ENCODE measurements around the gene SPTLC2.
A peak's percentile ranks its signal among the peaks of the same experiment; 100 is the strongest.

SPTLC2 gene

DNA sequence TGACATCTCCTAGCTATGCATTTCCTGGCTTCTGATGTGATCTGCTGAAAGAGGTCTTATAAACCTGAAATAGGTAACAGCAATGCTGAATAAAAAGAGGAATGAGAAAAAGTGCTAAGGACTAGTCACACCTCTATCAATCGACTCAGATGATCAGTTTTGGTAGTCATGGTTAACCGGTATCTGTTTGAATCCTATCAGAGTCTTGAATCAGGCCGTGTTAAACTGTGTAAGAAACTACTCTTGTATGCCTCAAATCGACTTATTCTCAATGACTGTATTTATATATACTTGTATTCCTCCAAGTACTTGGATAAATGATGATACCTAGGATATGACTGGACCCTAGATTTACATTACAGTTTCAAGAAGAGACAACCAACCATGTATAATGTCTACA is 107.1 kb downstream of the SPTLC2 start:
- no peak for DNase-seq (ENCODE audit: low read depth in 2 of 3, low spot score in 1 of 3)

- no peak for DNase-seq (ENCODE audit: low read depth in 2 of 3, low spot score in 1 of 3)
These were observed 107.6 kb downstream of the SPTLC2 start for GRCh38 chr14:77508876-77509275.

- no peak for DNase-seq (ENCODE audit: low read depth in 2 of 3, low spot score in 1 of 3)
These were observed 108.2 kb downstream of the SPTLC2 start for GRCh38 chr14:77508249-77508648.

GRCh38 chr14:77507762-77508161 is 108.7 kb downstream of the SPTLC2 start:
- no peak for DNase-seq (ENCODE audit: low read depth in 2 of 3, low spot score in 1 of 3)

GRCh38 chr14:77505031-77505430 is 111.4 kb downstream of the SPTLC2 start:
- DNase-seq (ENCODE audit: low read depth in 2 of 3, low spot score in 1 of 3), result no peak

GRCh38 chr14:77503138-77503537 is 113.3 kb downstream of the SPTLC2 start:
- DNase-seq (ENCODE audit: low read depth in 2 of 3, low spot score in 1 of 3), result no peak

- DNase-seq (ENCODE audit: low read depth in 2 of 3, low spot score in 1 of 3), result no peak
These were observed 114.2 kb downstream of the SPTLC2 start for GRCh38 chr14:77502109-77502782.

GRCh38 chr14:77498984-77499527 is 117.4 kb downstream of the SPTLC2 start:
- DNase-seq (ENCODE audit: low read depth in 2 of 3, low spot score in 1 of 3), result no peak

- peak in 2 of 3 donors; percentile 23 to 39 for DNase-seq (ENCODE audit: low read depth in 2 of 3, low spot score in 1 of 3)
These were observed 118.1 kb downstream of the SPTLC2 start, which contains the start of gene ISM2 for GRCh38 chr14:77498120-77498979. ISM2 (minus strand) TSS chr14:77498816; CDS start chr14:77498793, 23 bp downstream.

GRCh38 chr14:77495334-77495733 is 121.1 kb downstream of the SPTLC2 start:
- no peak for DNase-seq (ENCODE audit: low read depth in 2 of 3, low spot score in 1 of 3)

- no peak for DNase-seq (ENCODE audit: low read depth in 2 of 3, low spot score in 1 of 3)
These were observed 125.4 kb downstream of the SPTLC2 start for GRCh38 chr14:77491056-77491455.

DNA sequence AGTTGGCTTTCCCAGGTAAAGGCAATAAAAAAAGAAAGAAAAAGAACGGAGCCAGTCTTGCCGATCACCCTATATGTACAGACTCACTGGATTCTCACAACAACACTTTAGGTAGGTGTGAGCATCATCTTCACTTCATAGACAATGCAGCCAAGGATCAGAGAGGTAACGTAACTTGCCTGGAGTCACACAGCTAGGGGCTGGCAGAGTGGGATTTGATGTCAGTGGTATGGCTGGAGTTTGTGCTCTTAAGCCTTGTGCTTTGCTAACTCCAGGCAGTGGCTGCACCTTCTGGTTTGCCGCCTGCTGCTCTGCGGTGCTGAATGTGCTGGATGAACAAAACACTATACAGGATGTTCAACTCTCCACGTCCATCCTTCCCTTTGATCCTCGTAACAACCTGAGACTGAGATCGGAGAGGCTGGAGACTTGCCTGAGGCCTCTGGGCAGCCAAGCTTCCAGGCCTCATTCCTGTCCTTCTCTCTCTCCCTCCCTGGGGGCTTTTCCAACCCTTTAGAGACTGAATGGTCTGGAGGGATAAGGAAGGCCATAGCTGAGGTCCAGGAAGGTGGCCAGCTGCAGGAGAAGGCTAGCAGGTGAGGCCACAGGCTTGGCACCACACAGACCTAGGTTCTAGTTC is 126.0 kb downstream of the SPTLC2 start:
- no peak for DNase-seq (ENCODE audit: low read depth in 2 of 3, low spot score in 1 of 3)

- DNase-seq (ENCODE audit: low read depth in 2 of 3, low spot score in 1 of 3), result no peak
These were observed 127.4 kb downstream of the SPTLC2 start for GRCh38 chr14:77489041-77489440.

DNA sequence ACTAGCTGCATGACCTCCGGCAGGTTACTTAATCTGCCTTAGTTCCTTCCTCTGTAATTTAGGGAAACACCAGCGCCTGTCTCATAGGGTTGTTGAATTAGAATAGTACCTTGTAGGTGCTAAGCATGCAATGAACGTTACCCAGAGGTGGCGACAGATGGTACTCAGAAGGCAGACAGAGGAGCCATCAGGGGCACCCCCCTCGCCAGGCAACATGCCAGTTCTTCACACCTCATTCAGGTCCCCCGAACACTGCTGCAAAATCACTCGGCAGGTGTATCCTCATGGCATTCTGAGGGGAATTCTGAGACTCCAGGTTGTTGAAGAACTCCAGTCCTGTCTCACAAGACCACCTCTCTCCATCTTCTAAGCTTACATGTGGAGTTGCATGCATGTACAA is 127.9 kb downstream of the SPTLC2 start:
- DNase-seq (ENCODE audit: low read depth in 2 of 3, low spot score in 1 of 3), result no peak

DNA sequence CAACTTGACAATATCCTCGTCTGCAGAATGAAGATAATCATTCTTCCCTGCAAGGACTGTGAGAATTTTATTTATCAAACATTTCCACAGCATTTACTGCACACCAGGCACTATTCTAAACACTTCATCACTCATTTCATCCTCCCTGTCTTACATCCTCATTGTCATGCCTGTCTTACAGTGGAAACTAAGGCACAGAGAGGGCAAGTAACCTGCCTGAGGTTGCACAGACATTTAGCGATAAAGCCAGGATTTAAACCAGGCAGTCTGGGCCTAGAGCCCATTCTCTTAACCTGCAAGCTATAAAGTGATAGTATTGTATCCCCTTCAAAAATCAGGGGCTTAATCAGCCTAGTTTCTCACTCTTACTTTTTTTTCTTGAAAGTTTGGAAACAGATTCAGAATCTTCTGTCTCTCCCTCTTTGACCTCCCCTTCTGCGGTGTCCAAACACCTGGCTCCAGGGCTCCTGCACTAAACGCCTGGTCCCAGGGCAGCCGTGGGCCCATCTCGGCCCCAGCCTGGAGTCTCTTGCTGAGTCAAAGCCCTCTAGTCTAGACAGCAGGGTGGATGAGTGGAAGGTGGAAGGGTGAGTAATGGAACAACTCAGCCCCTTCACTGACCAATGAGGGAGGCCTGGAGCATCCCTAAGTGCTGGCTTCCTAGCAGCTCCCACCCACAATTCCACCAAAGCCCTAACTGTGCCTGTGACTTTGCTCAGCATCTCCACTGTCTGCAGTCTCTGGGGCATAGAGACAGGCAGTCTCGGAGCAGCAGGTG is 130.3 kb downstream of the SPTLC2 start:
- no peak for DNase-seq (ENCODE audit: low read depth in 2 of 3, low spot score in 1 of 3)

GRCh38 chr14:77485256-77485655 is 131.2 kb downstream of the SPTLC2 start:
- no peak for DNase-seq (ENCODE audit: low read depth in 2 of 3, low spot score in 1 of 3)

DNA sequence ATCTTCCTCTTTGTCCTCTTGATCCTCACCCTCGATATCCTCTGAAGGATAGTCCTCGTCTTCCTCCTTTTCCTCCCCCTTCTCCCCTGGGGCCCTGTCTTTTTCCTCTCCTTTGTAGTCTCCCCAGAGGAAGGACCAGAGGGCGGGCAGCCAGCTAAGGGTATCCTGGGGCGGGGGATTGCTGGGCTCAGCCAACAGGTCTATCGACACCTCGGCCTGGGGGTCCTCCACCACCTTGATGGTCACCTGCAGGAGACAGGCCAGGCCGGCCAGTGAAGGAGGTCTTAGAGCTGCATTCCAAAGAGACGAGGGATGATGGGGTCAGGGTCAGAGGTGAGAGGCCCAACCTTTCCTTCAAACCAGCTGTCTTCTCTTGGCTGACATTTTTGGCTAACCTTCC is 134.0 kb downstream of the SPTLC2 start:
- no peak for DNase-seq (ENCODE audit: low read depth in 2 of 3, low spot score in 1 of 3)

DNA sequence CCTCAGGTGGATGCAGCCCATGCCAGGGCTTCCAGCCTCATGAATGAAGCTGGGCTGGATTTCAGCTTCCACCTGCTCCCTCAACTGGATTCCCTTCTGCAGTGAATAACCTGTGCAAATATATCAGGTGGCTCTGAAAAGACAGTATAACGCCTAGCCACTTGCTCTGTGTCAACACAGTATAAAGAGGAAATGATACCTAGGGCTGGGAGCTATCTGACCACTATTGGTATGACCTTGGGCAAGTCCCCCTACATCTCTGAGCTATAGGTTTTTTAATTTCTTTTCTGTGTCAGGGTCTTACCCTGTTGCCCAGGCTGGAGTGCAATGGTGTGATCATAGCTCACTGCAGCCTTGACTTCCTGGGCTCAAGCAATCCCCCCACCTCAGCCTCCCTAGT is 137.6 kb downstream of the SPTLC2 start:
- DNase-seq (ENCODE audit: low read depth in 2 of 3, low spot score in 1 of 3), result no peak

GRCh38 chr14:77478029-77478428 is 138.4 kb downstream of the SPTLC2 start:
- DNase-seq (ENCODE audit: low read depth in 2 of 3, low spot score in 1 of 3), result no peak

DNA sequence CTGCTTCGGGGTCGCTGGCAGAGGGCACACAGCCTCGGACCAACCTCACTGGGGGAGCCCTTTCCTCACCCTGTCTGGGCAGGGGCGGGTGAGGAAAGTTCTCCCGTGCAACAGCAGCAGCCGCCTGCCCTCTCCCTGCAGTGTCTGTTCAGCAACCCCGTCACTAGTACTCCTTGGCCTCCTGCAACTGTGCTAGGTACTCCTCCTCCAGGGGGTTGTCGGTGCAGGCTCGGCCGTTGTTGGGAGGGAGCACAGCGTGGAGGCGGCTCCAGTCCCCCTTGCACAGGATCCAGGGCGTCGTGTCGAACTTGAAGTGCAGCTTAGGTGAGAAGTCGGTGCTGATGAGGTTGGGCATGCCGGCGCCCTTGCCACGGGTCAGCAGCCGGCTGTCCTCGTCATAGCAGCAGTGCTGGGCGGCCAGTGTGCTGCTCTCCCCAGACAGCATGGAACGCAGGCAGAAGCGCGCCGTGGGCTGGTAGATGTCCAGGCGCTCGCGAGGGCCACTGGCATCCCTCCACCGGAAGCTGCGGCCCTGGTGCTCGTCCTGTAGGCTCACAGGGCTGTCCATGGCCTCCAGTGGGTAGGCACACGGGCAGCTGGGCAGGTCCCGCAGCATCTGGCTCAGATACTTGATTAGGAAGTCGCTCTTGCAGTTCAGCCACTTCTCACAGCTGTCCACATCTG is 140.9 kb downstream of the SPTLC2 start:
- DNase-seq (ENCODE audit: low read depth in 2 of 3, low spot score in 1 of 3), result no peak

Data from stimulated activated CD4-positive, alpha-beta T cell treated with anti-CD3 and anti-CD28 coated beads, Interleukin-12 subunit alpha, Interleukin-12 subunit beta, amount 100 ng/mL, for 48 hours (primary cell).